K562 treated with DMSO at 1 percent for 4 hours (cell line): ENCODE results near the gene CALM3. TPM values are rescaled to one million over a fixed set of nuclear protein-coding genes. Genes with fewer than 3 reads are reported as not detected.

Experiments
- total RNA-seq: library from RNA; unstranded; fragments of 300-600 nt; gene quantifications from 2 replicates; pipeline ENCODE4 v1.2.3, GENCODE V29; 2022; ENCODE audit not compliant: insufficient read depth

The CALM3 gene
- 289 and 310 TPM in 2 replicates for total RNA-seq

GRCh38 chr19:46601318-46602224 is at the start of gene CALM3:
CALM3 (plus strand) TSS chr19:46601330; CDS start chr19:46601435, 105 bp downstream.

GRCh38 chr19:46624958-46625661 is 24.0 kb downstream of the CALM3 start, which contains the start of gene PTGIR:
PTGIR (minus strand) TSS chr19:46625089; CDS start chr19:46624225, 864 bp downstream.

GRCh38 chr19:46635920-46636761 is 35.0 kb downstream of the CALM3 start, which contains the start of gene GNG8:
GNG8 (minus strand) TSS chr19:46636202; CDS start chr19:46634682, 1,520 bp downstream.

Other genes starting within 250 kb of the CALM3 start
- gene CCDC8, start 187.8 kb upstream of the CALM3 start, total RNA-seq, result 2.3 and 2.4 TPM in 2 replicates
- not detected in 2 replicates for gene PNMA8C, start 172.4 kb upstream of the CALM3 start, total RNA-seq
- gene PNMA8A, start 129.8 kb upstream of the CALM3 start, total RNA-seq, result 9.4 and 10.7 TPM in 2 replicates
- not detected in 2 replicates for gene PNMA8B, start 105.5 kb upstream of the CALM3 start, total RNA-seq
- not detected in 2 replicates for gene PTGIR, start 23.8 kb downstream of the CALM3 start, total RNA-seq
- gene GNG8, start 34.9 kb downstream of the CALM3 start, total RNA-seq, result not detected in 2 replicates
- 2.6 and 2.9 TPM in 2 replicates for gene DACT3, start 59.9 kb downstream of the CALM3 start, total RNA-seq
- gene PRKD2, start 115.8 kb downstream of the CALM3 start, total RNA-seq, result 42.6 and 43.7 TPM in 2 replicates
- gene FKRP, start 144.7 kb downstream of the CALM3 start, total RNA-seq, result 47.2 and 58.0 TPM in 2 replicates
- gene STRN4, start 145.1 kb downstream of the CALM3 start, total RNA-seq, result 73.2 and 80.0 TPM in 2 replicates
- gene SLC1A5, start 187.3 kb downstream of the CALM3 start, total RNA-seq, result 473 and 519 TPM in 2 replicates
- gene AP2S1, start 249.5 kb downstream of the CALM3 start, total RNA-seq, result 413 and 467 TPM in 2 replicates